Gastroesophageal sphincter (tissue), 4 donors: ENCODE data around the gene SLC16A11. TPM values are rescaled to one million over a fixed set of nuclear protein-coding genes. Genes with fewer than 3 reads are reported as not detected.
"Not testable (repeated sequence)": the region's sequence is repeated elsewhere in the genome, so short reads cannot be mapped to it uniquely, and the experiment has no call there.

Source experiments
- ATAC-seq: fragments of 150-250 bp; one replicate; pipeline ENCODE4 v1.9.1; 2016; ENCODE audit warnings: mild to moderate bottlenecking, moderate library complexity
- H3K27ac ChIP-seq, 4 donors: fragments of 200-600 bp; sonication (generic) in 3 of 4; 1 replicate in 3 of 4; 2 replicates in 1 of 4; pipeline ENCODE4 v1.5.1; 2016 to 2019
- H3K27me3 ChIP-seq: fragments of 200-600 bp; sonication (generic); one replicate; pipeline ENCODE4 v1.5.1; 2019
- H3K36me3 ChIP-seq, 2 donors: fragments of 200-600 bp; sonication (generic); one replicate each; pipeline ENCODE4 v1.5.1; 2019; ENCODE audit warnings: control low read depth in 1 of 2
- H3K4me1 ChIP-seq, 3 donors: fragments of 200-600 bp; sonication (generic); 1 replicate in 2 of 3; 2 replicates in 1 of 3; pipeline ENCODE4 v1.5.1; 2016 to 2019; ENCODE audit warnings: control low read depth in 2 of 3
- H3K4me3 ChIP-seq, 2 donors: fragments of 200-600 bp; sonication (generic); one replicate each; pipeline ENCODE4 v1.5.1; 2019; ENCODE audit warnings: mild to moderate bottlenecking in 1 of 2, moderate library complexity in 1 of 2
- H3K9me3 ChIP-seq, 3 donors: fragments of 200-600 bp; sonication (generic); one replicate each; pipeline ENCODE4 v1.5.1; 2017 to 2019; ENCODE audit warnings: control low read depth in 2 of 3
- CTCF ChIP-seq, 4 experiments: fragments of 200-600 bp in 2 of 4; fragments of 450-650 bp in 2 of 4; sonication (generic) in 1 of 4; IDR thresholded peaks; one replicate each; pipeline ENCODE4 v1.5.1; 2017 to 2019; ENCODE audit warnings: antibody characterized with exemption in 4 of 4, mild to moderate bottlenecking in 2 of 4, moderate library complexity in 2 of 4
- EP300 ChIP-seq: sonication (generic); formaldehyde crosslinking; IDR thresholded peaks from one replicate; pipeline ENCODE4 v1.6.1; 2017; ENCODE audit warnings: antibody characterized with exemption, mild to moderate bottlenecking
- POLR2A ChIP-seq, 2 donors: fragments of 450-650 bp; IDR thresholded peaks; one replicate each; pipeline ENCODE4 v1.6.1; 2017; ENCODE audit warnings: antibody characterized with exemption in 2 of 2, mild to moderate bottlenecking in 2 of 2, moderate library complexity in 1 of 2
- POLR2AphosphoS5 ChIP-seq: sonication (generic); formaldehyde crosslinking; IDR thresholded peaks from one replicate; pipeline ENCODE4 v1.6.1; 2017; ENCODE audit warnings: antibody characterized with exemption
- WGBS, 2 donors: methylation state at CpG; one replicate each; pipeline ENCODE4 v1.1.5; 2018; ENCODE audit warnings: low coverage in 1 of 2; 5-methylcytosine and 5-hydroxymethylcytosine counted together
- total RNA-seq, 4 donors: library from RNA; depleted of rRNA; stranded (reverse); fragments of >200 nt; gene quantifications; one replicate each; pipeline ENCODE4 v1.1.0, GENCODE V29; 2016

The SLC16A11 gene
- total RNA-seq, 4 donors from 2014 or later, result 0.32 to 0.54 (median 0.39) TPM; not detected in 1

- H3K27me3 ChIP-seq, result peaks cover 50% of the 10 kb centered on the region
- no peak for TF ChIP-seq CTCF (IDR thresholded peaks at IDR 0.05)
- no peak for TF ChIP-seq POLR2AphosphoS5
- TF ChIP-seq POLR2A (IDR thresholded peaks at IDR 0.05), result no peak
- TF ChIP-seq EP300, result no peak
- H3K4me1 ChIP-seq, result no peaks in the 10 kb centered on the region
- H3K4me3 ChIP-seq, result no peak overlapping the region
- H3K36me3 ChIP-seq, result no peaks in the 10 kb centered on the region
- H3K9me3 ChIP-seq, result peaks cover 0 to 22% (median 0%) of the 10 kb centered on the region in 3 donors
- WGBS, 2 donors, result 38 to 58% methylated on average over 3 of the region's 4 CpGs
- ATAC-seq, result no peak
- no peak overlapping the region for H3K27ac ChIP-seq
Observed at GRCh38 chr17:7064261-7064660, 20.4 kb upstream of the SLC16A11 start.

GRCh38 chr17:7063518-7064094, 19.7 kb upstream of the SLC16A11 start:
- no peaks in the 10 kb centered on the region for H3K4me1 ChIP-seq
- TF ChIP-seq POLR2A (IDR thresholded peaks at IDR 0.05) (no peak), POLR2AphosphoS5 (no peak)
- peaks cover 0 to 16% (median 0%) of the 10 kb centered on the region in 3 donors for H3K9me3 ChIP-seq
- H3K27ac ChIP-seq, result no peak overlapping the region
- WGBS, 2 donors, result 50 to 55% methylated on average over 1 to 6 of the region's 6 CpGs
- peaks cover 44% of the 10 kb centered on the region for H3K27me3 ChIP-seq
- no peaks in the 10 kb centered on the region for H3K36me3 ChIP-seq
- H3K4me3 ChIP-seq, result no peak overlapping the region
- ATAC-seq, result no peak

- TF ChIP-seq EP300 (no peak), POLR2AphosphoS5 (no peak), CTCF (IDR thresholded peaks at IDR 0.05) (no peak), POLR2A (IDR thresholded peaks at IDR 0.05) (no peak)
- no peak overlapping the region for H3K27ac ChIP-seq
- H3K27me3 ChIP-seq, result peaks cover 37% of the 10 kb centered on the region
- WGBS, 2 donors, result 37 to 38% methylated on average over 6 of the region's 6 CpGs
- H3K36me3 ChIP-seq, result no peaks in the 10 kb centered on the region
- no peak for ATAC-seq
- H3K9me3 ChIP-seq, result no peaks in the 10 kb centered on the region
- H3K4me3 ChIP-seq, result no peak overlapping the region
- no peaks in the 10 kb centered on the region for H3K4me1 ChIP-seq
Observed at GRCh38 chr17:7060165-7060891, 16.4 kb upstream of the SLC16A11 start.

GRCh38 chr17:7058831-7059447, 15.0 kb upstream of the SLC16A11 start:
- TF ChIP-seq POLR2AphosphoS5 (no peak), CTCF (IDR thresholded peaks at IDR 0.05) (no peak), EP300 (no peak), POLR2A (IDR thresholded peaks at IDR 0.05) (no peak)
- Histone ChIP-seq H3K4me1 (no peaks in the 10 kb centered on the region), H3K36me3 (no peaks in the 10 kb centered on the region), H3K9me3 (no peaks in the 10 kb centered on the region), H3K27me3 (peaks cover 30% of the 10 kb centered on the region), H3K27ac (no peak overlapping the region), H3K4me3 (no peak overlapping the region)
- no peak for ATAC-seq
- 43 to 63% methylated on average over 4 to 7 of the region's 7 CpGs for WGBS, 2 donors

GRCh38 chr17:7056386-7056785, 12.5 kb upstream of the SLC16A11 start:
- H3K36me3 ChIP-seq, result no peaks in the 10 kb centered on the region
- H3K4me3 ChIP-seq, result no peak overlapping the region
- TF ChIP-seq EP300, result no peak
- no peak for TF ChIP-seq POLR2AphosphoS5
- no peak for TF ChIP-seq POLR2A (IDR thresholded peaks at IDR 0.05)
- H3K27ac ChIP-seq, result no peak overlapping the region
- 85% methylated on average over 4 of the region's 4 CpGs; no CpG with 5 or more reads in 1 of the 2 donors for WGBS, 2 donors
- H3K9me3 ChIP-seq, result no peaks in the 10 kb centered on the region
- H3K4me1 ChIP-seq, result peaks cover 0 to 4% (median 0%) of the 10 kb centered on the region in 3 donors
- no peak for ATAC-seq
- H3K27me3 ChIP-seq, result peaks cover 13% of the 10 kb centered on the region

- not testable (repeated sequence) for H3K4me3 ChIP-seq, ATAC-seq, H3K27ac ChIP-seq, H3K9me3 ChIP-seq, H3K36me3 ChIP-seq
- WGBS, 2 donors, result 67 to 73% methylated on average over 2 to 3 of the region's 9 CpGs
- H3K27me3 ChIP-seq, result peaks cover 49% of the 10 kb centered on the region
- peaks cover 0 to 23% (median 7%) of the 10 kb centered on the region in 3 donors for H3K4me1 ChIP-seq
Observed at GRCh38 chr17:7050583-7050982, 6.7 kb upstream of the SLC16A11 start.
